ENCODE results near the gene ZBTB17. TPM values are rescaled to one million over a fixed set of nuclear protein-coding genes. Genes with fewer than 3 reads are reported as not detected.
A peak's percentile ranks its signal among the peaks of the same experiment; 100 is the strongest.
"Not testable (repeated sequence)": the region's sequence is repeated elsewhere in the genome, so short reads cannot be mapped to it uniquely, and the experiment has no call there.

The ZBTB17 gene
- polyA plus RNA-seq, 3 donors, result 35.5 to 38.4 (median 36.6) TPM

- DNase-seq, result peak; percentile 58
Measured at GRCh38 chr1:16013220-16013907, 37.5 kb upstream of the ZBTB17 start.

- peak; percentile 52 for DNase-seq
Measured at GRCh38 chr1:16012590-16013219, 36.8 kb upstream of the ZBTB17 start.

- no peak for DNase-seq
Measured at GRCh38 chr1:16011936-16012589, 36.2 kb upstream of the ZBTB17 start.

DNA sequence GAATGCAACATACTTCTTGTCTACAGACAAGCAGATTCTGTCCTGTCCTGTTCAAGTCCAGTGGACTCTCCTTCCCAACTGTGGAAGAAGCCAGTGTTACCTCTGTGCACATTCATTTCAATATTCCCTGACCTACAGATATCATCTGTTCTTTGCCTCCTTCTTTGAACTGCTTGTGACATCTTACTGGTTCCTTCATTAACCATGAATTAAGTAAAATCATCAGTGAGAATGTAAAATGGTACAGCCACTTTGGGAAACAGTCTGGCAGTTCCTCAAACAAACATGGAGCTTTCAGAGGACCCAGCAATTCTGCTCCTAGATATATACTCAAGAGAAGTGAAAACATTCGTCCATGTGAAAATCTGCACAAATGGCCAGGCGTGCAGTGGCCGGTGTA, 34.9 kb upstream of the ZBTB17 start:
- no peak for DNase-seq

GRCh38 chr1:16009678-16010077, 33.8 kb upstream of the ZBTB17 start:
- DNase-seq, result no peak

GRCh38 chr1:16009030-16009460, 33.1 kb upstream of the ZBTB17 start:
- DNase-seq, result peak; percentile 79

GRCh38 chr1:16007671-16008341, 31.9 kb upstream of the ZBTB17 start:
- DNase-seq, result no peak

GRCh38 chr1:16006552-16007485, 30.9 kb upstream of the ZBTB17 start:
- no peak for DNase-seq

DNA sequence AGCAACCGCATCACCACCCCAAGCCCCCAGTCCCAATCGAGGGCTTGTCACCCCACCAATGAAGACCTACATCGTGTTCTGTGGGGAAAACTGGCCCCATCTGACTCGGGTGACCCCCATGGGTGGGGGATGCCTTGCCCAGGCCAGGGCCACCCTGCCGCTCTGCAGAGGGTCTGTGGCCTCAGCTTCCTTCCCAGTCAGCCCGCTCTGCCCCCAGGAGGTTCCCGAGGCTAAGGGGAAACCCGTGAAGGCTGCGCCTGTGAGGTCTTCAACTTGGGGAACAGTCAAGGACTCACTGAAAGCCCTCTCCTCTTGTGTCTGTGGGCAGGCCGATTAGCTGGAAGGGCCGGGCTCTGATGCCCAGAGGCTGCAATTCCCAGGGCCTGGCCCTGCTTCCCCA, 30.1 kb upstream of the ZBTB17 start:
- DNase-seq, result no peak

GRCh38 chr1:16005597-16005996, 29.7 kb upstream of the ZBTB17 start:
- DNase-seq, result no peak

DNA sequence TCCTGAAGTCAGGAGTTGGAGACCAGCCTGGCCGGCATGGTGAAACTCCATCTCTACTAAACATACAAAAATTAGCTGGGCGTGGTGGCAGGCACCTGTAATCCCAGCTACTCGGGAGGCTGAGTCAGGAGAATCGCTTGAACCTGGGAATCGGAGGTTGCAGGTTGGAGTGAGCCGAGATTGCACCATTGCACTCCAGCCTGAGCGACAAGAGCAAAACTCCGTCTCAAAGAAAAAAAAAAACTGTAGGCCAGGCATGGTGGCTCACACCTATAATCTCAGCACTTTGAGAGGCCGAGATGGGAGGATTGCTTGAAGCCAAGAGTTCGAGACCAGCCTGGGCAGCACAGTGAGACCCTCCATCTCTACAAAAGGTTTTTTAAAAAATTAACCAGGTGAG, 25.4 kb upstream of the ZBTB17 start:
- DNase-seq, result not testable (repeated sequence)

DNA sequence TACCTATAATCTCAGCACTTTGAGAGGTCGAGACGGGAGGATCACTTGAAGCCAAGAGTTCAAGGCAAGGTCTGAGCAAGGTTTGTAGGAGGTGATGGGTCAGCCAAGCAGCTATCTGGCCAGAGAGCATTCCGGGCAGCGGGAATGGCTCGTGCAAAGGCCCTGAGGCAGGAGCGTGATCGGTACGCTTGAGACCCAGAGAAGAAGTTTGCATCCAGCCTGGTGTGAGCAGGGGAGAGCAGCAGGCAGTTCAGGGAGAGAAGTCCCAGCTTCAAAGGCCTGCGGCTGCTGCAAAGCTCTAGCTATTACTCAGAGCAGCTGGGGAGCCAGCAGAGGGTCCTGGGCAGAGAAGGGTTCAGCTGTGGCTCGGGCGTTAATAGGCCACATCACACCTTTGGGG, 23.0 kb upstream of the ZBTB17 start:
- no peak for DNase-seq

DNA sequence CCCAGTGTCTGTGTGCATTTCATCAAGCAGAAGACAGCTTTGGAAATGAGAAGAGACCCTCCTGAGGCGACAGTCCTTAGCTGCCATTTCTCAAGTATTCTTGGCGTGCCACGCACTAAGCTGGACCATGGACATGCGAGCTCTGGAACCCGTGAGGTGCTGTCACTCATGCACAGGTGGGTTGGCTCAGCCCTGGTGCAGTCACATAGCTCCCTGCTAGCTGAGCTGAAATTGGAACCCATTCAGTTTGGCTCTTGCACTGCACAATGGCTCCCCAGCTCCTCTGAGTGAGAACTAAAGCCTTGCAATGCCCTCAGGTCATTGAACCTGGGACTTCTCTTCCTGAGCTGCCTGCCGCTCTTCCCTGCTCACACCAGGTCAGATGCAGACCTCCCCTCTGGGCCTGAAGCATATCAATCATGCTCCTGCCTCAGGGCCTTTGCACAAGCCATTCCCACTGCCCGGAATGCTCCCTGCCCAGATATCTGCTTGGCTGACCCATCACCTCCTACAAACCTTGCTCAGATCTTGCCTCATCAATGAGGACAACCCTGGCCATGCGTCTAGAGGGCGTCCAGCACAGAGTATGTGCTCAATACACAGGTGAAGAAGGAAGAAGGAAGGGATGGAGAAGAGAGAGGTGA, 21.9 kb upstream of the ZBTB17 start:
- DNase-seq, result no peak

GRCh38 chr1:15997076-15997585, 21.2 kb upstream of the ZBTB17 start:
- no peak for DNase-seq

- DNase-seq, result no peak
Measured at GRCh38 chr1:15994590-15995351, 18.9 kb upstream of the ZBTB17 start.

DNA sequence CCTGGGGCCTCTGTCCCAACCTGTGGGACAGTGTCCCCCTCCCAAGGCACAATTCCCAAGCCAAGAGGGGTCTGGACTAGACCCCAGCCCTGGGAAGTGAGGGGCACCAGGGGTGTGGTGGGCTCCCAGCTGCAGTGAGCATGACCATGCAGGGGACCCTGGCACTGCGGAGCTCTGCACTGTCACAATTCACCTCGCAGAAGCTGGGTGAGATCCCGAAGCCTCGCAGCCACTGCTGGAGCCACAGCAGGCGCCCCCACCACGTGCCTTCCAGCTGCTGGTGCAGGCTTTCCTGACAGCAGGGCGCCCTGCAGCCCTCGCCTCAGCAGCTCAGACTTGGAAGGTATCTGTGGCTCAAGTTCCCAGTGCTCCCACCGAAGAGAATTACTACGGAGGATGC, 18.2 kb upstream of the ZBTB17 start:
- no peak for DNase-seq

DNA sequence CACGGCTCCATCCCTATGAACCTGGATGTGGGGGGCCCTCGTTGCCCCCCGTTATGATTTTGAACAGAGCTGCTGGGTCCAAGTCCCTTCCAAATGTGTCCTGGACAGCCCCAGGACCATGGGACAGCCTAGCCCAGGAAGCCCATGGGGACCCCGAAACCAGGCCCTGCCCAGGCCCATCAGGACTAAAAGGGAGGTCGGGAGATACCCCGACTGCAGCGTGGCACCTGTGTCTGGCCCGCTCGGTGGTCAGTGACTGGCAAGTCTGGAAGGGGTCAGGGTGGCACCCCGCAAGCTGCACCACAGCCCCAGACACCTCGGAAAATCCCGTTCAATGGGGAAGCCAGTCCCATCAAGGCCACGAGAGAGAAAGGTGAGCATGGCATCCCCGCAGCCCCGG, 17.8 kb upstream of the ZBTB17 start:
- DNase-seq, result no peak

- no peak for DNase-seq
Measured at GRCh38 chr1:15992582-15993500, 16.9 kb upstream of the ZBTB17 start.

GRCh38 chr1:15992187-15992553, 16.3 kb upstream of the ZBTB17 start:
- no peak for DNase-seq
